Effector CD4-positive, alpha-beta T cell (primary cell): ENCODE results near the gene MMS19.
"Not testable (repeated sequence)": the region's sequence is repeated elsewhere in the genome, so short reads cannot be mapped to it uniquely, and the experiment has no call there.

Experiments used
- DNase-seq: peaks from one replicate; pipeline ENCODE4 v3.0.0-alpha.2; 2020

Gene MMS19

GRCh38 chr10:97459933-97460332 lies 38.3 kb downstream of the MMS19 start:
- DNase-seq = no peak

GRCh38 chr10:97459111-97459510 lies 39.1 kb downstream of the MMS19 start:
- DNase-seq = no peak

- no peak for DNase-seq
These were observed 41.5 kb downstream of the MMS19 start for GRCh38 chr10:97456686-97457065.

GRCh38 chr10:97456034-97456685 lies 42.1 kb downstream of the MMS19 start:
- no peak for DNase-seq

GRCh38 chr10:97454330-97455036 lies 43.7 kb downstream of the MMS19 start:
- DNase-seq = no peak

GRCh38 chr10:97452352-97452751 lies 45.9 kb downstream of the MMS19 start:
- DNase-seq = no peak

GRCh38 chr10:97451605-97452004 lies 46.6 kb downstream of the MMS19 start:
- no peak for DNase-seq

GRCh38 chr10:97450828-97451227 lies 47.4 kb downstream of the MMS19 start:
- no peak for DNase-seq

GRCh38 chr10:97445722-97446639 lies 52.2 kb downstream of the MMS19 start, which contains the start of the genes EXOSC1 and ZDHHC16:
TSS of gene EXOSC1 (minus strand) at chr10:97446006. CDS start at chr10:97445985, 21 bp downstream.
TSS of gene ZDHHC16 (plus strand) at chr10:97446175. CDS start at chr10:97451676, 5,501 bp downstream.
- peak; percentile 87 for DNase-seq

- no peak for DNase-seq
These were observed 52.9 kb downstream of the MMS19 start for GRCh38 chr10:97445357-97445721.

- DNase-seq = no peak
These were observed 54.0 kb downstream of the MMS19 start for GRCh38 chr10:97444212-97444611.

- no peak for DNase-seq
These were observed 55.9 kb downstream of the MMS19 start for GRCh38 chr10:97442277-97442676.

- no peak for DNase-seq
These were observed 63.0 kb downstream of the MMS19 start for GRCh38 chr10:97435211-97435610.

- DNase-seq = no peak
These were observed 63.7 kb downstream of the MMS19 start for GRCh38 chr10:97434557-97434956.

- DNase-seq = no peak
These were observed 64.2 kb downstream of the MMS19 start for GRCh38 chr10:97434055-97434454.

GRCh38 chr10:97428572-97428981 lies 69.6 kb downstream of the MMS19 start:
- no peak for DNase-seq

GRCh38 chr10:97427571-97428179 lies 70.5 kb downstream of the MMS19 start:
- DNase-seq = no peak

GRCh38 chr10:97426776-97427570 lies 71.2 kb downstream of the MMS19 start:
- no peak for DNase-seq

GRCh38 chr10:97425964-97426775 lies 72.1 kb downstream of the MMS19 start, which contains the start of gene PGAM1:
TSS of gene PGAM1 (plus strand) at chr10:97426191. CDS start at chr10:97426308, 117 bp downstream.
- peak; percentile 90 for DNase-seq

- not testable (repeated sequence) for DNase-seq
These were observed 74.5 kb downstream of the MMS19 start for GRCh38 chr10:97423757-97424098.

- no peak for DNase-seq
These were observed 81.7 kb downstream of the MMS19 start for GRCh38 chr10:97416565-97416964.
